ENCODE results near the gene PTTG1.

Gene PTTG1

GRCh38 chr5:160462167-160462566 lies 40.5 kb downstream of the PTTG1 start:
- no peak overlapping the region for H3K9ac ChIP-seq (ENCODE audit: low read depth in 1 of 2, low read length in 2 of 2)
- H3K9me3 ChIP-seq (ENCODE audit: control insufficient read depth in 2 of 2, low read length in 2 of 2) = no peaks in the 10 kb centered on the region
- H3K4me1 ChIP-seq (ENCODE audit: control insufficient read depth in 2 of 2, insufficient read depth in 2 of 2, low read length in 2 of 2) = peaks cover 4 to 8% of the 10 kb centered on the region in 2 donors
- H3K27me3 ChIP-seq (ENCODE audit: control insufficient read depth in 2 of 2, insufficient read depth in 2 of 2, low read length in 2 of 2) = no peaks in the 10 kb centered on the region
- no peak overlapping the region for H3K27ac ChIP-seq (ENCODE audit: low read depth in 2 of 2, low read length in 2 of 2)
- no peak overlapping the region for H3K4me3 ChIP-seq (ENCODE audit: low read length in 2 of 2)
- no peaks in the 10 kb centered on the region for H3K36me3 ChIP-seq (ENCODE audit: control insufficient read depth in 2 of 2, insufficient read depth in 2 of 2, low read length in 2 of 2)

- Histone ChIP-seq H3K9me3 (ENCODE audit: control insufficient read depth in 2 of 2, low read length in 2 of 2) (no peaks in the 10 kb centered on the region), H3K4me3 (ENCODE audit: low read length in 2 of 2) (no peak overlapping the region), H3K27ac (ENCODE audit: low read depth in 2 of 2, low read length in 2 of 2) (no peak overlapping the region), H3K4me1 (ENCODE audit: control insufficient read depth in 2 of 2, insufficient read depth in 2 of 2, low read length in 2 of 2) (peaks cover 12% of the 10 kb centered on the region in 2 donors), H3K36me3 (ENCODE audit: control insufficient read depth in 2 of 2, insufficient read depth in 2 of 2, low read length in 2 of 2) (no peaks in the 10 kb centered on the region), H3K27me3 (ENCODE audit: control insufficient read depth in 2 of 2, insufficient read depth in 2 of 2, low read length in 2 of 2) (no peaks in the 10 kb centered on the region), H3K9ac (ENCODE audit: low read depth in 1 of 2, low read length in 2 of 2) (no peak overlapping the region)
Measured at GRCh38 chr5:160463227-160463626, 41.6 kb downstream of the PTTG1 start.

GRCh38 chr5:160463740-160464465 lies 42.2 kb downstream of the PTTG1 start:
- no peaks in the 10 kb centered on the region for H3K36me3 ChIP-seq (ENCODE audit: control insufficient read depth in 2 of 2, insufficient read depth in 2 of 2, low read length in 2 of 2)
- no peaks in the 10 kb centered on the region for H3K27me3 ChIP-seq (ENCODE audit: control insufficient read depth in 2 of 2, insufficient read depth in 2 of 2, low read length in 2 of 2)
- no peak overlapping the region for H3K9ac ChIP-seq (ENCODE audit: low read depth in 1 of 2, low read length in 2 of 2)
- H3K9me3 ChIP-seq (ENCODE audit: control insufficient read depth in 2 of 2, low read length in 2 of 2) = no peaks in the 10 kb centered on the region
- peaks cover 12% of the 10 kb centered on the region in 2 donors for H3K4me1 ChIP-seq (ENCODE audit: control insufficient read depth in 2 of 2, insufficient read depth in 2 of 2, low read length in 2 of 2)
- H3K4me3 ChIP-seq (ENCODE audit: low read length in 2 of 2) = no peak overlapping the region
- H3K27ac ChIP-seq (ENCODE audit: low read depth in 2 of 2, low read length in 2 of 2) = no peak overlapping the region

- no peaks in the 10 kb centered on the region for H3K27me3 ChIP-seq (ENCODE audit: control insufficient read depth in 2 of 2, insufficient read depth in 2 of 2, low read length in 2 of 2)
- no peaks in the 10 kb centered on the region for H3K9me3 ChIP-seq (ENCODE audit: control insufficient read depth in 2 of 2, low read length in 2 of 2)
- H3K4me3 ChIP-seq (ENCODE audit: low read length in 2 of 2) = no peak overlapping the region
- H3K4me1 ChIP-seq (ENCODE audit: control insufficient read depth in 2 of 2, insufficient read depth in 2 of 2, low read length in 2 of 2) = peaks cover 12% of the 10 kb centered on the region in 2 donors
- no peak overlapping the region for H3K27ac ChIP-seq (ENCODE audit: low read depth in 2 of 2, low read length in 2 of 2)
- no peaks in the 10 kb centered on the region for H3K36me3 ChIP-seq (ENCODE audit: control insufficient read depth in 2 of 2, insufficient read depth in 2 of 2, low read length in 2 of 2)
- H3K9ac ChIP-seq (ENCODE audit: low read depth in 1 of 2, low read length in 2 of 2) = no peak overlapping the region
Measured at GRCh38 chr5:160464466-160464797, 42.8 kb downstream of the PTTG1 start.

- Histone ChIP-seq H3K27me3 (ENCODE audit: control insufficient read depth in 2 of 2, insufficient read depth in 2 of 2, low read length in 2 of 2) (no peaks in the 10 kb centered on the region), H3K27ac (ENCODE audit: low read depth in 2 of 2, low read length in 2 of 2) (no peak overlapping the region), H3K4me3 (ENCODE audit: low read length in 2 of 2) (no peak overlapping the region), H3K9ac (ENCODE audit: low read depth in 1 of 2, low read length in 2 of 2) (no peak overlapping the region), H3K4me1 (ENCODE audit: control insufficient read depth in 2 of 2, insufficient read depth in 2 of 2, low read length in 2 of 2) (peaks cover 15 to 21% of the 10 kb centered on the region in 2 donors), H3K9me3 (ENCODE audit: control insufficient read depth in 2 of 2, low read length in 2 of 2) (no peaks in the 10 kb centered on the region), H3K36me3 (ENCODE audit: control insufficient read depth in 2 of 2, insufficient read depth in 2 of 2, low read length in 2 of 2) (no peaks in the 10 kb centered on the region)
Measured at GRCh38 chr5:160466116-160466515, 44.5 kb downstream of the PTTG1 start.

- no peaks in the 10 kb centered on the region for H3K9me3 ChIP-seq (ENCODE audit: control insufficient read depth in 2 of 2, low read length in 2 of 2)
- peaks cover 15 to 30% of the 10 kb centered on the region in 2 donors for H3K4me1 ChIP-seq (ENCODE audit: control insufficient read depth in 2 of 2, insufficient read depth in 2 of 2, low read length in 2 of 2)
- peak overlapping the region; percentile 64 to 67 for H3K4me3 ChIP-seq (ENCODE audit: low read length in 2 of 2)
- no peaks in the 10 kb centered on the region for H3K36me3 ChIP-seq (ENCODE audit: control insufficient read depth in 2 of 2, insufficient read depth in 2 of 2, low read length in 2 of 2)
- no peaks in the 10 kb centered on the region for H3K27me3 ChIP-seq (ENCODE audit: control insufficient read depth in 2 of 2, insufficient read depth in 2 of 2, low read length in 2 of 2)
- peak overlapping the region; percentile 42 to 66 for H3K27ac ChIP-seq (ENCODE audit: low read depth in 2 of 2, low read length in 2 of 2)
- H3K9ac ChIP-seq (ENCODE audit: low read depth in 1 of 2, low read length in 2 of 2) = no peak overlapping the region
Measured at GRCh38 chr5:160466889-160467554, 45.4 kb downstream of the PTTG1 start.

GRCh38 chr5:160467555-160468362 lies 46.1 kb downstream of the PTTG1 start:
- Histone ChIP-seq H3K27ac (ENCODE audit: low read depth in 2 of 2, low read length in 2 of 2) (peak overlapping the region; percentile 42 to 66), H3K4me3 (ENCODE audit: low read length in 2 of 2) (peak overlapping the region; percentile 64 to 67)

GRCh38 chr5:160468363-160468975 lies 46.8 kb downstream of the PTTG1 start:
- no peaks in the 10 kb centered on the region for H3K36me3 ChIP-seq (ENCODE audit: control insufficient read depth in 2 of 2, insufficient read depth in 2 of 2, low read length in 2 of 2)
- peaks cover 15 to 30% of the 10 kb centered on the region in 2 donors for H3K4me1 ChIP-seq (ENCODE audit: control insufficient read depth in 2 of 2, insufficient read depth in 2 of 2, low read length in 2 of 2)
- H3K27ac ChIP-seq (ENCODE audit: low read depth in 2 of 2, low read length in 2 of 2) = peak overlapping the region; percentile 32 to 42

More at GRCh38 chr5:160467555-160468362, 46.1 kb downstream of the PTTG1 start:
- Histone ChIP-seq H3K9ac (ENCODE audit: low read depth in 1 of 2, low read length in 2 of 2) (peak overlapping the region in 1 of 2 donors; percentile 42), H3K4me1 (ENCODE audit: control insufficient read depth in 2 of 2, insufficient read depth in 2 of 2, low read length in 2 of 2) (peaks cover 15 to 30% of the 10 kb centered on the region in 2 donors), H3K27me3 (ENCODE audit: control insufficient read depth in 2 of 2, insufficient read depth in 2 of 2, low read length in 2 of 2) (no peaks in the 10 kb centered on the region), H3K36me3 (ENCODE audit: control insufficient read depth in 2 of 2, insufficient read depth in 2 of 2, low read length in 2 of 2) (no peaks in the 10 kb centered on the region), H3K9me3 (ENCODE audit: control insufficient read depth in 2 of 2, low read length in 2 of 2) (no peaks in the 10 kb centered on the region)

GRCh38 chr5:160469156-160470144 lies 47.8 kb downstream of the PTTG1 start:
- Histone ChIP-seq H3K9ac (ENCODE audit: low read depth in 1 of 2, low read length in 2 of 2) (peak overlapping the region in 1 of 2 donors; percentile 11), H3K4me1 (ENCODE audit: control insufficient read depth in 2 of 2, insufficient read depth in 2 of 2, low read length in 2 of 2) (peaks cover 15 to 30% of the 10 kb centered on the region in 2 donors), H3K9me3 (ENCODE audit: control insufficient read depth in 2 of 2, low read length in 2 of 2) (no peaks in the 10 kb centered on the region), H3K27ac (ENCODE audit: low read depth in 2 of 2, low read length in 2 of 2) (no peak overlapping the region), H3K27me3 (ENCODE audit: control insufficient read depth in 2 of 2, insufficient read depth in 2 of 2, low read length in 2 of 2) (no peaks in the 10 kb centered on the region), H3K36me3 (ENCODE audit: control insufficient read depth in 2 of 2, insufficient read depth in 2 of 2, low read length in 2 of 2) (no peaks in the 10 kb centered on the region), H3K4me3 (ENCODE audit: low read length in 2 of 2) (peak overlapping the region in 1 of 2 donors; percentile 67)

More at GRCh38 chr5:160468363-160468975, 46.8 kb downstream of the PTTG1 start:
- H3K9ac ChIP-seq (ENCODE audit: low read depth in 1 of 2, low read length in 2 of 2) = peak overlapping the region in 1 of 2 donors; percentile 42
- peak overlapping the region; percentile 64 to 67 for H3K4me3 ChIP-seq (ENCODE audit: low read length in 2 of 2)
- no peaks in the 10 kb centered on the region for H3K27me3 ChIP-seq (ENCODE audit: control insufficient read depth in 2 of 2, insufficient read depth in 2 of 2, low read length in 2 of 2)
- H3K9me3 ChIP-seq (ENCODE audit: control insufficient read depth in 2 of 2, low read length in 2 of 2) = no peaks in the 10 kb centered on the region
